ENCODE results near the gene CCDC85C.

DNA sequence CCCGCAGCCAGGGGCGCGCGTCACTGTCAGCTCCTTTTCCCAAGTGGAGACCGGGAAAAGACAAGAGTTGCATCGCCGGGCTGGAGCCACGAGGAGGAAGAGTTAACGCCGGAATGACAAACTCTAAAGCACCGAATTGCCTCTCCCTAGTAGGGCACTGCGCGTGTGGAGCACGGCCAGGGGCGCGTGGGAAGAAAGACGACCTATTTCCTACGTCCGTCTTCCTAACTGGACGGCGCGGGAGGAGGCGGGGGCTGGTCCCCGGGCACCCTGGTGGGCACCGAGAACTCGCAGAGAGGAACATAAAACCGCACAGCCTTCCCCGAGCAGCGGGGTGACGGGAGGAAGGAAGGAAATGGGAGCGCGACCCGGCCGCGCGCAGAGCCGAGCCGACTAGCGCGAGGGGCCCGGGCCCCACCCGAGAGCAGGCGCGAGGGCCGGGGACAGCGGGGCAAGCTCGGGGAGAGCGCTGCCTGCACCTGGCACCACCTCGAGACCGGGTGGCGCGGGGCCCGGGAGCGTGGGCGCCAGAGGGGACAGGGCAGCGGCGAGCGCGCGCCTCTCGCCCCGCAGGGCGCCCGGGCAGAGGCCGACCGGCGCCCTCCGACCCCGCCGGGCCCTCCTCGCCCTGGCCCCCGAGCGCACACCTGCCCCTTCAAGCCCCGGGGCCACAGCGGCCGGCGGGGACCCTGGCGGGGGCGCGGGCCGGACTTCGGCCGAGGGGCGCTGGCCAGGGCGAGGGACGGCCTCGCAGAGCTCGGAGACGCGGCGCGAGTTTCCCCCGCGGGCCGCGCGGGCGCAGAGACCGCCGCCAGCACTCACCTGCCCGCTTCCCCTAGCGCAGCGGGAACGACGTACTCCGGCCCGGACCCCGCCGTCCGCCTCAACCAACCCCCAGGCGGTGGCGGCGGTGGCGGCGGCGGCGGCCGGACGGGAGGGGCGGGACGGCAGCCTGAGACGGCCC, 123.8 kb downstream of the CCDC85C start, which contains the start of gene SETD3:
- TF ChIP-seq POLR2A (IDR thresholded peaks at IDR 0.05; ENCODE audit: low read length): no peak
- no peak for TF ChIP-seq GATA1 (IDR thresholded peaks at IDR 0.05; ENCODE audit: low read depth, low read length)

All from erythroblast (primary cell).